Measurements from ENCODE around the gene CELF5.
"Not testable (repeated sequence)": the region's sequence is repeated elsewhere in the genome, so short reads cannot be mapped to it uniquely, and the experiment has no call there.

The CELF5 gene

DNA sequence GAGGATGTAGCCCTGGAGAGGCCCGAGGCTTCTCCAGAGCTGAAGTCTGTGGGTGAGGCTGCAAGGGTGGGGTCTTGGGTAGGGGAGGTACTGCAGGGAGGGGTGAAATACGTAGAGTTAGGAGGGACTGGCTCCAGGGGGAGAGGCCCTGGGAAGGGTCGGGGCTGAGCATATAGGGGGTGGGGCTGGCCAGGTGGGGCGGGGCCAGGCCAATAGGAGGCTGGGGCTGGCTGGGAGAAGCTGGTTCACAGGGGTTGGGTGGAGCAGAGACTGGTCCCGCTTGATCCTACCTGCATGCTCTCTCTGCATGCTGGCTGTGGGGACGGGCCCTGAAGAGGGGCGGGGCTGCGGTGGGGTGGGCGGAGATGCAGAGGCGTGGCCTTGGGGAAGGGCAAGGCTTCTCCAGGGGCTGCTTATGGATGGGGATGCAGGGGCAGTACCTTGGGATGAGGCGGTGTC is 51.9 kb downstream of the CELF5 start:
- DNase-seq = no peak

DNA sequence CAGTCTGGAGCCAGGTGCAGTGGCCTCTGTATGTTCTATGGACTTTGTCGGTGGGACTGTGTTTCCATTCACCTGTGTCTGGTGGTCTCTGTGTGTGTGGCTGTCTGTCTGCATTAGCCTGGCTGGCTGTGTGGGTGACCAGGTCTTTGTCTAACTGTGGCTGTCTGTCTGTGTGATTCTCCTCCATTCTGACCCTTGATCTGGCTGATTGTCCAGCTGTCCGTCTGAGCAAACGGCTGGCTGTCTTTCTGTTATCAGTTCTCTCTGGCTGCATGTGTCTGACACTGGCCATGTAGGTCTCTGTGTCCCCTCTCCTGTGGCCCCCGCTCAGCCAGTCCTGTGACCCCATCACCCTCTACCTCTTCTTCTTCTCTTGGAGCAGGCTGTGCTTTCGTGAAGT is 53.2 kb downstream of the CELF5 start:
- DNase-seq = no peak

DNA sequence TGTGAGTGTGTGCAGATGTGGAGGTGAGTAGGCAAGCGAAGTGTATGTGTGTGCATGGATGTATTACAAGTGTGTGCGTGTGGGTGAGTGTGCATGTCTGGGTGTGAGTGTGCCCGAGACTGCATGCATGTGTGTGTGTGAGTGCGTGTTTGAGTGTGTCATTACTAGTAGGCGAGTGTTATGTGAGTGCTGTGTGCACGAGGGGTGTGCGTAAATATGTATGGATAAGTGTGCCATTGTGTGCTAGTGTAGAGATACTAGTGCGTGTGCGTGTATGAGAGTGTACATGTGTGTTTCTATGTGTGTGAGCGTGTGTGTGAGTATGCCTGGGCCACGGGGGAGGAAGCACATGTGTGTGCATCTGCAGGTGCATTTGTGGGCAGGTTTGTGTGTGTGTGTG is 53.8 kb downstream of the CELF5 start:
- no peak for DNase-seq

DNA sequence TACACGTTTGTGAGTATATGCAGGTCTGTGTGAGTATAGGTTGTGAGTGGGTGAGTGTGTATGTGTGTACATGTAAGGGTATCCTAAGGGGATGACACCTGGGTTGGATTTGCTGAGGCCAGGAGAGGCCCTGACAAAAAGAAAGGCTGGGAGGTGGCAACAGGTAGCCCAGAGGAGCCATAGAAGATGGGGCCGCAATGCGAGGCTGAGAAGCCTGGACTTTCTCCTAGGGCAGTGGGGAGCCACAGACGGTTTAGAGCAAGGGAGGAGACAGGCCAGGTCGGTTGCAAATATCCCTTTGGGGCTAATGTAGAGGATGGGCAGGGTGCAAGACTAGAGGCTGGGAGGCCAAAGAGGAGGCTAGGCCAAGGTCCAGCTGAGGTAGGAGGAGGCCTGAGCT is 54.3 kb downstream of the CELF5 start:
- no peak for DNase-seq

- no peak for DNase-seq
Measured at GRCh38 chr19:3279306-3279705, 54.8 kb downstream of the CELF5 start.

DNA sequence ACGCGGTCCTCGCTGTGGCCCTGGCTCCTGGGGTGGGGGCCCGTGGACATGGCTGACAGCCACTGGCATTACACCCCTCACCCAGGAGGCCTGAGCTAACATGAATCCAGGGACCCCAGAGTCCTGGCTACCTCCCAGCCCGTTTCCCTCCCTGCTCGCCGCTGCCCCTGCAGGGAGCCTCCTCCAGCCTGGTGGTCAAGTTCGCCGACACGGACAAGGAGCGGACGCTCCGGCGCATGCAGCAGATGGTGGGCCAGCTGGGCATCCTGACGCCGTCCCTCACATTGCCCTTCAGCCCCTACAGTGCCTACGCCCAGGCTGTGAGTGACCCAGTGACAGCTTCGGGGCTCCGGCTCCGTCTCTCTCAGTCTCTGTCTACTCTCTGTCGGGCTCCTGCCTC is 56.6 kb downstream of the CELF5 start:
- DNase-seq = no peak

GRCh38 chr19:3282155-3282554 is 57.7 kb downstream of the CELF5 start:
- DNase-seq = no peak

GRCh38 chr19:3282564-3282963 is 58.1 kb downstream of the CELF5 start:
- DNase-seq = no peak

DNA sequence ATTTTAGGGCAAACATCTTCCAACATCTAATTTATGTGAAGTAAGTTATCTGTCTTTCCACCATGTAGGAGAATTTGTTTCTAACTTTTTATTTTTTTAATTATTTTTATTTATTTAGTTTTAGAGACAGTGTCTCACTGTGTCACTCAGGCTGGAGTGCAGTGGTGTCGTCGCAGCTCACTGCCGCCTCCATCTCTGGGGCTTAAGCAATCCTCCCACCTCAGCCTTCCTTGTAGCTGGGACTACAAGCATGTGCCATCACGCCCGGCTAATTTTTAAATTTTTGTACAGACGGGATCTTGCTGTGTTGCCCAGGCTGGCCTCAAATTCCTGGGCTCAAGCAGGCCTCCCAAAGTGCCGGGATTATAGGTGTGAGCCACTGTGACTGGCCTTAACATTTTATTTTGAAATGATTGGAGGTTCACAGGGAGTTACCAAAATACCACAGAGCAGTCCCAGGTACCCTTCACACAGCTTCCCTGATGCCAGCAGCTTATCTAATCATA is 58.8 kb downstream of the CELF5 start:
- no peak for DNase-seq

DNA sequence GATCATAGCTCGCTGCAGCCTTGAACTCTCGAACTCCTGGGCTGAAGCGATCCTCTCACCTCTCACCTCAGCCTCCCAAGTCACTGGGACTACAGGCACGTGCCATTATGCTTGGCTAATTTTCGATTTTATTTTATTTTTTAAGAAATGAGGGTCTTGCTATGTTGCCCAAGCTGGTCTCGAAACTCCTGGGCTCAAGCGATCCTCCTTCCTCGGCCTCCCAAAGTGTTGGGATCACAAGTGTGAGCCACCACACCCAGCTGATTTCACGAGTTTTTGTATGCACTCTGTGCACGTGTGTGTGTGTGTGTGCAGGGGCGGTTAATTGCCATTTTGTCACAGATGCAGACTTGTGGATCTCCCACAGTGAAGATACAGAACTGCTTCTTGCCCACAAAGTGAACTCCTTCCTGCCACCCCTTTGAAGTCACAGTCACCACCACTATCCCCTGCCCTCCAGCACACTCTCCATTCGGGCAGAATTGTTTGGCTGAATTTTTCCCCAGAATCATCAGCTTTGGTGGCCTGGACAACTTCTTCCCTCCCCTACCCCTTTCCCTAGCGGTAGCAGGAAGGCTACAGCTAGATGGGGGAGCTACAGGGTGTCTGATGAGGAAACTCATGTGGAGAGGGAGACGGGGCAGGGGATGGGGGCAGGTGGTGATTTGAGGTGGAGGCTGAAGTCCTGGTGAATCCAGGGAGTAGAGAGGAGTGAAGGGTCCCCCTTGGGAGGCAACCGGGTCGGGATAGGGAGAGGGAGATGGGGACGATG is 59.6 kb downstream of the CELF5 start:
- no peak for DNase-seq

GRCh38 chr19:3284759-3285646 is 60.5 kb downstream of the CELF5 start:
- DNase-seq = peak; percentile 38

GRCh38 chr19:3285647-3286176 is 61.3 kb downstream of the CELF5 start:
- DNase-seq = peak; percentile 10

GRCh38 chr19:3287814-3288213 is 63.4 kb downstream of the CELF5 start:
- no peak for DNase-seq

GRCh38 chr19:3288437-3288836 is 64.0 kb downstream of the CELF5 start:
- DNase-seq = not testable (repeated sequence)

- no peak for DNase-seq
Measured at GRCh38 chr19:3289971-3290569, 65.6 kb downstream of the CELF5 start.

- not testable (repeated sequence) for DNase-seq
Measured at GRCh38 chr19:3290858-3291257, 66.4 kb downstream of the CELF5 start.

- no peak for DNase-seq
Measured at GRCh38 chr19:3291644-3292043, 67.2 kb downstream of the CELF5 start.

- DNase-seq = no peak
Measured at GRCh38 chr19:3292958-3293529, 68.6 kb downstream of the CELF5 start.

DNA sequence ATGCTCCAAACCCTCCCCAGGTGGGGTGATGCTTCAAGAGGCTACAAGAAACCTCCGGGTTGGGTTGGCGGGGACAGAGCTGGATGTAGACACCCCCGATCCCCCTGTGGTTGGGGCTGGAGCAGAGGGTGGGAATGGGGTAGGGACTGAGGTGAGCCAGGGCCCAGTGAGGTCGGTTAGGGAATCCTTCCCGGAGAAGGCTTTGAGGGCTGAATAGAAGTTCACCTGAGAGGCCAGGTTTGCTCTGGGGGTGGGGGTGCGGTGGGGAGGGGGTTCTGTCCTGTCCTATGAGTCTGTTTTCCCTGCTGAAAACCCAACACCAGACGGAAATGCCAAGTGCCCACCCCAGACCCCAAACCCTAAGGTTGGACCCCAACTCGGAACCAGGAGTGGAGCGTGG is 69.1 kb downstream of the CELF5 start:
- no peak for DNase-seq

DNA sequence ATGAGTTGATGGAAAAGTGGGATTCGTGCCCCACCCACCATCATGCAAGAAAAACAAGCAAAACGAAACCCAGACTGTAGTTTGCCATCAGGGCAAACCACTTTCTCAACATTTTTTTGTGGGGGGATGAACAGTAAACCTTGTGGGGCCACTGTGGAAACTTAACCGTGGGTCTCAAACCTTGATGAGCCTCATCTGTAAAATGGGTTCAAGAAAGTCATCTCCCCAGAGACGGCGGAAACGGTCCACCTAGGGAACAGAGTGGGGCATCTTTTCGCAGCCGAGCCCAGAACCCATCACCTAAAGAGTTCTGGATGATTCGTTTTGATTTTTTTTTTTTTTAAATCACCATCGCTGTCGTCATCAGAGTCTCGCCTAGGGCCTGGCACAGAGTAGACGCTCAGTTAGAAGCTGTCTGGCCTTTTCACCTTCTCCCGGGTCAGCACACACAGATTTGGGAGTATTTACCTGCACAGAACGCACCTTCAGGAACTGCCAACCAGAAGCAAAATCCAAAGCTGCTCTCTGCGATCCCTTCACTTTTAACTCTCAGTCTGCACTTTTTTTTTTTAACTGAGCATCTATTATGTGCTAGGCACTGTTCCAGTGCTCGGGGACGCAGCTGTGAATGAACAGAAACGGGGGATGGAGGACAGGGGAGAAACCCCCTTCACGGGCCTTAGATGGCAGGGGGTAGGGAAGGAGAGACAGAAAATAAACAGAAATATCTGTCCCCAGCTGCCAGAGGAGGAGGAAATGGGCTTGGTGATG is 69.8 kb downstream of the CELF5 start:
- DNase-seq = no peak

DNA sequence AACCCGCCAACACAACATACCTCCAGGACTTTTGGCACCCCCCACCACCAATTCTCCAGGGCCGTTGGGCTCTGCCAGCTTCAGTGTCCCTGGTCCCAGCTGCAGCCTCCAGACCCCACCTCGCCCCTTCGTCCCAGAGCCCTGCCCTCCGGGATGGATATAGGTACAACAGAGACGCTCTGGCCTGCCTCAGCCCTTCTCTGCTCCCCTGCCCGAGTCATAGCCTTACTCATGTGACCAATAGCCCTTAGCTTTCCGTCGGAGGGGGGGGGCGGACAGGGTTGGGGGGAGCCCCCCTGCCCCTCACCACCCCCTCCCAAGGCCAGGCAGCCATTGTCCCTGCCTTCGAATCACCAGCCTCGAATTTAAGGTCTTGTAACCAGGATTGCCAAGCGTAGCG is 71.1 kb downstream of the CELF5 start:
- no peak for DNase-seq

GRCh38 chr19:3296034-3296433 is 71.6 kb downstream of the CELF5 start:
- no peak for DNase-seq

Data from activated effector memory CD4-positive, alpha-beta T cell treated with Interleukin-2 at 50 U/mL for 16 hours (primary cell).